ENCODE data around the gene FZD10. TPM values are rescaled to one million over a fixed set of nuclear protein-coding genes. Genes with fewer than 3 reads are reported as not detected.

The FZD10 gene
- total RNA-seq, 2 experiments from 2014 or later: not detected

GRCh38 chr12:130186651-130187268 is 24.5 kb downstream of the FZD10 start:
- POLR2A ChIA-PET: no interaction called here
- Histone ChIP-seq H3K36me3 (ENCODE audit: insufficient read depth, low read length) (no peaks in the 10 kb centered on the region), H3K9me3 (ENCODE audit: control insufficient read depth in 1 of 2, insufficient read depth in 1 of 2, low read length in 2 of 2) (peaks cover 0 to 29% of the 10 kb centered on the region in 2 experiments), H3K27ac (ENCODE audit: low read depth in 1 of 2, low read length in 2 of 2) (no peak overlapping the region), H3K27me3 (ENCODE audit: control insufficient read depth in 1 of 2, insufficient read depth in 2 of 2, low read length in 2 of 2) (no peaks in the 10 kb centered on the region), H3K4me1 (ENCODE audit: insufficient read depth, low read length) (no peaks in the 10 kb centered on the region), H3K4me3 (ENCODE audit: low read length) (no peak overlapping the region)
- no peaks in the 10 kb centered on the region for H3K36me3 Mint-ChIP-seq (ENCODE audit: low read depth)
- TF ChIP-seq, protein P1, sequence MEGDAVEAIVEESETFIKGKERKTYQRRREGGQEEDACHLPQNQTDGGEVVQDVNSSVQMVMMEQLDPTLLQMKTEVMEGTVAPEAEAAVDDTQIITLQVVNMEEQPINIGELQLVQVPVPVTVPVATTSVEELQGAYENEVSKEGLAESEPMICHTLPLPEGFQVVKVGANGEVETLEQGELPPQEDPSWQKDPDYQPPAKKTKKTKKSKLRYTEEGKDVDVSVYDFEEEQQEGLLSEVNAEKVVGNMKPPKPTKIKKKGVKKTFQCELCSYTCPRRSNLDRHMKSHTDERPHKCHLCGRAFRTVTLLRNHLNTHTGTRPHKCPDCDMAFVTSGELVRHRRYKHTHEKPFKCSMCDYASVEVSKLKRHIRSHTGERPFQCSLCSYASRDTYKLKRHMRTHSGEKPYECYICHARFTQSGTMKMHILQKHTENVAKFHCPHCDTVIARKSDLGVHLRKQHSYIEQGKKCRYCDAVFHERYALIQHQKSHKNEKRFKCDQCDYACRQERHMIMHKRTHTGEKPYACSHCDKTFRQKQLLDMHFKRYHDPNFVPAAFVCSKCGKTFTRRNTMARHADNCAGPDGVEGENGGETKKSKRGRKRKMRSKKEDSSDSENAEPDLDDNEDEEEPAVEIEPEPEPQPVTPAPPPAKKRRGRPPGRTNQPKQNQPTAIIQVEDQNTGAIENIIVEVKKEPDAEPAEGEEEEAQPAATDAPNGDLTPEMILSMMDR (IDR thresholded peaks at IDR 0.05): no peak
- H3K27ac Mint-ChIP-seq: no peak overlapping the region
- H3K4me1 Mint-ChIP-seq (ENCODE audit: low read depth): no peaks in the 10 kb centered on the region
- no peak overlapping the region for H3K4me3 Mint-ChIP-seq
- peaks cover 12% of the 10 kb centered on the region for H3K27me3 Mint-ChIP-seq
- no peak for ATAC-seq (ENCODE audit: poor library complexity)
- CTCF ChIA-PET: no interaction called here
- peaks cover 3% of the 10 kb centered on the region for H3K9me3 Mint-ChIP-seq
- DNase-seq: no peak
- intact Hi-C loops (cut with DNase I, micrococcal nuclease): no loop called here

- Mint-ChIP-seq H3K27ac (no peak overlapping the region), H3K36me3 (ENCODE audit: low read depth) (no peaks in the 10 kb centered on the region), H3K4me1 (ENCODE audit: low read depth) (no peaks in the 10 kb centered on the region), H3K4me3 (no peak overlapping the region), H3K9me3 (no peaks in the 10 kb centered on the region), H3K27me3 (peaks cover 15% of the 10 kb centered on the region)
- ChIA-PET CTCF (no interaction called here), POLR2A (no interaction called here)
- no peak for ATAC-seq (ENCODE audit: poor library complexity)
- peaks cover 0 to 9% of the 10 kb centered on the region in 2 experiments for H3K9me3 ChIP-seq (ENCODE audit: control insufficient read depth in 1 of 2, insufficient read depth in 1 of 2, low read length in 2 of 2)
- no peak for DNase-seq
- no peak overlapping the region for H3K27ac ChIP-seq (ENCODE audit: low read depth in 1 of 2, low read length in 2 of 2)
- H3K27me3 ChIP-seq (ENCODE audit: control insufficient read depth in 1 of 2, insufficient read depth in 2 of 2, low read length in 2 of 2): no peaks in the 10 kb centered on the region
- H3K4me1 ChIP-seq (ENCODE audit: insufficient read depth, low read length): no peaks in the 10 kb centered on the region
- TF ChIP-seq, protein P1 (IDR thresholded peaks at IDR 0.05): no peak
- H3K36me3 ChIP-seq (ENCODE audit: insufficient read depth, low read length): no peaks in the 10 kb centered on the region
- H3K4me3 ChIP-seq (ENCODE audit: low read length): no peak overlapping the region
- intact Hi-C loops (cut with DNase I, micrococcal nuclease): no loop called here
Measured at GRCh38 chr12:130192642-130193345, 30.5 kb downstream of the FZD10 start.

DNA sequence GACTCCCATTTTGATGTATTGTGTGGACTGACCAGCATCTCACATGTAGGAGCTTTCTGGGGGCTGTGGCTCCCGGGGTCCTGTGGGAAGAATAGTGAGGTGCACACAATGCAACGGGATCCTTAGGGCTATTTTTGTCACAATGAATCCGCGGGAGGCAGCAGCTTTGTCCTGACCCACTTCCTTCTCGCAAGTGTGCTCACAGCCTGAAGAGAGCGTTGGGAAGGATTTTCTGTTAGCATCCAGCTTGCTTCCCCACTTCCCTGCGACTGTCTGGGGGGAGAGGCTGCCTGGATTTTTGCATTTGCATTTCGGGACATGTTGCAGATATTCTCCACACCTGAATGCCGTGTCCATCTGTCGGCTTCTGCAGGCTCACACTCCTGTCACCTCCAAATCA is 31.9 kb downstream of the FZD10 start:
- Mint-ChIP-seq H3K36me3 (ENCODE audit: low read depth) (no peaks in the 10 kb centered on the region), H3K27me3 (peaks cover 15% of the 10 kb centered on the region), H3K4me3 (no peak overlapping the region), H3K27ac (no peak overlapping the region), H3K4me1 (ENCODE audit: low read depth) (no peaks in the 10 kb centered on the region), H3K9me3 (no peaks in the 10 kb centered on the region)
- H3K36me3 ChIP-seq (ENCODE audit: insufficient read depth, low read length): no peaks in the 10 kb centered on the region
- POLR2A ChIA-PET: no interaction called here
- H3K27ac ChIP-seq (ENCODE audit: low read depth in 1 of 2, low read length in 2 of 2): no peak overlapping the region
- no peak for ATAC-seq (ENCODE audit: poor library complexity)
- intact Hi-C loops (cut with DNase I, micrococcal nuclease): no loop called here
- no peak for DNase-seq
- H3K9me3 ChIP-seq (ENCODE audit: control insufficient read depth in 1 of 2, insufficient read depth in 1 of 2, low read length in 2 of 2): peaks cover 0 to 18% of the 10 kb centered on the region in 2 experiments
- no peak overlapping the region for H3K4me3 ChIP-seq (ENCODE audit: low read length)
- no peaks in the 10 kb centered on the region for H3K4me1 ChIP-seq (ENCODE audit: insufficient read depth, low read length)
- CTCF ChIA-PET: no interaction called here
- H3K27me3 ChIP-seq (ENCODE audit: control insufficient read depth in 1 of 2, insufficient read depth in 2 of 2, low read length in 2 of 2): no peaks in the 10 kb centered on the region
- TF ChIP-seq, protein P1 (IDR thresholded peaks at IDR 0.05): no peak

Measured in CD4-positive, alpha-beta T cell (primary cell).